Measurements from ENCODE around the gene CACNA1D.

CACNA1D gene

GRCh38 chr3:53602866-53603265, 108.5 kb downstream of the CACNA1D start:
- no peaks in the 10 kb centered on the region for H3K36me3 ChIP-seq (ENCODE audit: control insufficient read depth in 2 of 2, insufficient read depth in 2 of 2, low read length in 2 of 2)
- H3K4me3 ChIP-seq (ENCODE audit: low read length in 2 of 2): no peak overlapping the region
- H3K4me1 ChIP-seq (ENCODE audit: control insufficient read depth in 2 of 2, insufficient read depth in 2 of 2, low read length in 2 of 2): no peaks in the 10 kb centered on the region
- no peak overlapping the region for H3K27ac ChIP-seq (ENCODE audit: low read depth in 2 of 2, low read length in 2 of 2)
- H3K27me3 ChIP-seq (ENCODE audit: control insufficient read depth in 2 of 2, insufficient read depth in 2 of 2, low read length in 2 of 2): no peaks in the 10 kb centered on the region
- H3K9ac ChIP-seq (ENCODE audit: low read depth in 1 of 2, low read length in 2 of 2): no peak overlapping the region
- peaks cover 0 to 3% of the 10 kb centered on the region in 2 donors for H3K9me3 ChIP-seq (ENCODE audit: control insufficient read depth in 2 of 2, low read length in 2 of 2)

DNA sequence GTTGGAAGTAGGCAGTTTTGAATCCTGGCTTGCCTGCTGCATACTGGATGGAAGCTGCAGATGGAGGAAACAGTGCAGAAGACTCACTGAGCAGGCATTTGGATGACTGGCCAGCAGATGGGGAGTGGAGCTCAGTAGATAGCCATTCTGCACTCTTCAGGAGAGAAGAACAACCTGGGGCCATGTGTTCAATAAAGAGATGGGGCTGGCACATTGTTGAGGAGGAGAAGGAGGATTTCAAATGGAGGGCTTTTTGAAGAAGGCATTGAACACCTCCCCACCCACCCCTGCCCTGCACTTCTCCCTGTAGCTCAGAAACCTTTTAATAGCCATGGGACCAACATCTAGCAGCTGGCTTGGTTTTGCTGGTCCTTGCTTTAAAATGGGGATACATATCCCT, 109.8 kb downstream of the CACNA1D start:
- Histone ChIP-seq H3K9me3 (ENCODE audit: control insufficient read depth in 2 of 2, low read length in 2 of 2) (peaks cover 0 to 5% of the 10 kb centered on the region in 2 donors), H3K27ac (ENCODE audit: low read depth in 2 of 2, low read length in 2 of 2) (no peak overlapping the region), H3K36me3 (ENCODE audit: control insufficient read depth in 2 of 2, insufficient read depth in 2 of 2, low read length in 2 of 2) (no peaks in the 10 kb centered on the region), H3K4me1 (ENCODE audit: control insufficient read depth in 2 of 2, insufficient read depth in 2 of 2, low read length in 2 of 2) (no peaks in the 10 kb centered on the region), H3K9ac (ENCODE audit: low read depth in 1 of 2, low read length in 2 of 2) (no peak overlapping the region), H3K27me3 (ENCODE audit: control insufficient read depth in 2 of 2, insufficient read depth in 2 of 2, low read length in 2 of 2) (no peaks in the 10 kb centered on the region), H3K4me3 (ENCODE audit: low read length in 2 of 2) (no peak overlapping the region)

- Histone ChIP-seq H3K4me3 (ENCODE audit: low read length in 2 of 2) (no peak overlapping the region), H3K36me3 (ENCODE audit: control insufficient read depth in 2 of 2, insufficient read depth in 2 of 2, low read length in 2 of 2) (no peaks in the 10 kb centered on the region), H3K9ac (ENCODE audit: low read depth in 1 of 2, low read length in 2 of 2) (no peak overlapping the region), H3K27me3 (ENCODE audit: control insufficient read depth in 2 of 2, insufficient read depth in 2 of 2, low read length in 2 of 2) (no peaks in the 10 kb centered on the region), H3K9me3 (ENCODE audit: control insufficient read depth in 2 of 2, low read length in 2 of 2) (peaks cover 0 to 5% of the 10 kb centered on the region in 2 donors), H3K27ac (ENCODE audit: low read depth in 2 of 2, low read length in 2 of 2) (no peak overlapping the region), H3K4me1 (ENCODE audit: control insufficient read depth in 2 of 2, insufficient read depth in 2 of 2, low read length in 2 of 2) (no peaks in the 10 kb centered on the region)
Measured at GRCh38 chr3:53606793-53607192, 112.4 kb downstream of the CACNA1D start.

GRCh38 chr3:53612508-53612907, 118.1 kb downstream of the CACNA1D start:
- Histone ChIP-seq H3K27ac (ENCODE audit: low read depth in 2 of 2, low read length in 2 of 2) (no peak overlapping the region), H3K4me1 (ENCODE audit: control insufficient read depth in 2 of 2, insufficient read depth in 2 of 2, low read length in 2 of 2) (peaks cover 2 to 10% of the 10 kb centered on the region in 2 donors), H3K36me3 (ENCODE audit: control insufficient read depth in 2 of 2, insufficient read depth in 2 of 2, low read length in 2 of 2) (no peaks in the 10 kb centered on the region), H3K4me3 (ENCODE audit: low read length in 2 of 2) (no peak overlapping the region), H3K9me3 (ENCODE audit: control insufficient read depth in 2 of 2, low read length in 2 of 2) (peaks cover 0 to 2% of the 10 kb centered on the region in 2 donors), H3K9ac (ENCODE audit: low read depth in 1 of 2, low read length in 2 of 2) (no peak overlapping the region), H3K27me3 (ENCODE audit: control insufficient read depth in 2 of 2, insufficient read depth in 2 of 2, low read length in 2 of 2) (no peaks in the 10 kb centered on the region)

- Histone ChIP-seq H3K27me3 (ENCODE audit: control insufficient read depth in 2 of 2, insufficient read depth in 2 of 2, low read length in 2 of 2) (no peaks in the 10 kb centered on the region), H3K4me1 (ENCODE audit: control insufficient read depth in 2 of 2, insufficient read depth in 2 of 2, low read length in 2 of 2) (peaks cover 8 to 16% of the 10 kb centered on the region in 2 donors), H3K4me3 (ENCODE audit: low read length in 2 of 2) (no peak overlapping the region), H3K27ac (ENCODE audit: low read depth in 2 of 2, low read length in 2 of 2) (no peak overlapping the region), H3K36me3 (ENCODE audit: control insufficient read depth in 2 of 2, insufficient read depth in 2 of 2, low read length in 2 of 2) (no peaks in the 10 kb centered on the region), H3K9me3 (ENCODE audit: control insufficient read depth in 2 of 2, low read length in 2 of 2) (peaks cover 0 to 2% of the 10 kb centered on the region in 2 donors), H3K9ac (ENCODE audit: low read depth in 1 of 2, low read length in 2 of 2) (no peak overlapping the region)
Measured at GRCh38 chr3:53613125-53613524, 118.7 kb downstream of the CACNA1D start.

DNA sequence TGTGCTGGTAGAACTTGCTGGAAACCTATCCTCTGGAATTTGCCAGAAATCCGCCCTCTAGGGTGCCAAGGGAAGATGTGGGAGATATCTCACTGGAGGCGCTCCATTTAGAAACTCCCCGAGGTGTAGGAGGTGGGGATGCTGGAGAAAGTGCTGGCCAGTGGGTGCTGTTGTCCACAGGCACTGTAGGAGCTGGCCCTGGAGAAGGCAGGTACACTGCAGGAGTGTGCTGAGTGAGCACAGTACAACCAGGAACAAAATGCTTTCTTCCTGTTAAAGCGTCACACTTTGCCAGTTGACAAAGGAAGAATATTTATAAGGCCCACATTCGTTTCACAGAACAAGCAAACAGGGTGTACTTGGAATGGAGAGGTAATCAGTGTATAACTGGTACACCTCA, 119.9 kb downstream of the CACNA1D start:
- Histone ChIP-seq H3K27me3 (ENCODE audit: control insufficient read depth in 2 of 2, insufficient read depth in 2 of 2, low read length in 2 of 2) (no peaks in the 10 kb centered on the region), H3K4me1 (ENCODE audit: control insufficient read depth in 2 of 2, insufficient read depth in 2 of 2, low read length in 2 of 2) (peaks cover 14 to 24% of the 10 kb centered on the region in 2 donors), H3K36me3 (ENCODE audit: control insufficient read depth in 2 of 2, insufficient read depth in 2 of 2, low read length in 2 of 2) (no peaks in the 10 kb centered on the region), H3K9me3 (ENCODE audit: control insufficient read depth in 2 of 2, low read length in 2 of 2) (no peaks in the 10 kb centered on the region), H3K4me3 (ENCODE audit: low read length in 2 of 2) (no peak overlapping the region), H3K27ac (ENCODE audit: low read depth in 2 of 2, low read length in 2 of 2) (no peak overlapping the region), H3K9ac (ENCODE audit: low read depth in 1 of 2, low read length in 2 of 2) (no peak overlapping the region)

DNA sequence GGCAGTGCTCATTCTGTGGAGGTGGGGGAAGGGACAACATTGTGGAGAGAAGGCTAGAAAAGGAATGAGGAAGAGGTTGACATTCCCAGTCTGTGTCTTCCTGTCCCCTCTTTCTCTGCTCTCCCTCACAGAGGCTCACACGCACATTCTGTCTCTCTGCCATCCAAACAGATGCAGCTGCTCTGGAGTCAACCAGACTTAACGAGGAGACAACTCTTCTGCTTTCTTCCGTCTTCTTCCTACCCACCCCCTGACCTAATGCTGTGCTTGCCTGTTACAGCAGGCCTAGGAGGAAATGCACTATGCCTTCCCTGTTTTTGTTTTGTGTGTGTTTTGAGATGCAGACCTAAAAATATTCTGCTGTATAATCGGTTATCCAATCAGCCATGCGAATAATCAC, 121.9 kb downstream of the CACNA1D start:
- Histone ChIP-seq H3K36me3 (ENCODE audit: control insufficient read depth in 2 of 2, insufficient read depth in 2 of 2, low read length in 2 of 2) (no peaks in the 10 kb centered on the region), H3K4me3 (ENCODE audit: low read length in 2 of 2) (no peak overlapping the region), H3K9me3 (ENCODE audit: control insufficient read depth in 2 of 2, low read length in 2 of 2) (no peaks in the 10 kb centered on the region), H3K27ac (ENCODE audit: low read depth in 2 of 2, low read length in 2 of 2) (no peak overlapping the region), H3K4me1 (ENCODE audit: control insufficient read depth in 2 of 2, insufficient read depth in 2 of 2, low read length in 2 of 2) (peaks cover 14 to 24% of the 10 kb centered on the region in 2 donors), H3K9ac (ENCODE audit: low read depth in 1 of 2, low read length in 2 of 2) (no peak overlapping the region), H3K27me3 (ENCODE audit: control insufficient read depth in 2 of 2, insufficient read depth in 2 of 2, low read length in 2 of 2) (no peaks in the 10 kb centered on the region)

DNA sequence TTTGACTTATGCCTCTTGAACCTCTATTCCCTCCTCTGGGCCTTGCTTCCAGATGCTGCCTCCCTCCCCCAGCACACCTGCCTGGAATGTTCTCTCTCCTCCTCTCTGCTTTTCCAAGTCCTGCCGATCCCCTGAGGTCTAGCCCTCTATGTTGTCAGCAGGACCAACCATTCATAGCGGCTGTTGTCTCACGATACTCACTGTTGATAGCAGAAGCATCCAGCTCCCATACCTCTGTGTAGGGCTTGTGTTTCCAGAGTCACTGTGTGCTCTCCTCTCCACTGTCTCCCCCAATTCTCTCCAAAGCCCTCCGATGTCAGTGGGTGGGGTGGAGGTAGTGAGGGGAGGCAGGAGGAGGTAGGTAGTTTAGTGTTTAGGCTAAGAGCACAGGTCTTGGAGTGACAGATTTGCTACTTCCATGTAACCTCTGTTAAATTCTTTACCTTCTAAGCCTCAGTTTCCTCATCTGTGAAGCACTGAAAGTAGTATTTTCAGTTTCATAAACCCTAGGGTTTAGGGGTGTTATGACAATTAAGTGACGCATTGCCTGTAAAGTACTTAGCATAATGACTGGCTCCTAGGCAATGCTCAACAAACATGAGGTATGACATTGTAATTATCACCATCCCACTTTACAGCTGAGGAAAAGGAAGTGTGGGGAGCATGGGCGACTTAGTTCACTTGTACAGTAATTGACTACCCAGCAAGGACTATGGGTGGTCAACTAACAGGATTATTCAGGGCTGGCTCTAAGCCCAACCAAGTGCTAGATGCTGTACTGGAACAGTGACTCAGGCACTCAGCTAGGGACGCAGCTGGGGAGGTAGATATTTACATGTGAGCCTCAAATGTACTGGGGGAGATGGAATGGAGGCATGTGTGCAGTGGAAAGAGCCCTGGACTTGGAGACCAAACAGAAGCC, 122.8 kb downstream of the CACNA1D start:
- Histone ChIP-seq H3K4me1 (ENCODE audit: control insufficient read depth in 2 of 2, insufficient read depth in 2 of 2, low read length in 2 of 2) (peaks cover 14 to 24% of the 10 kb centered on the region in 2 donors), H3K9ac (ENCODE audit: low read depth in 1 of 2, low read length in 2 of 2) (no peak overlapping the region), H3K27ac (ENCODE audit: low read depth in 2 of 2, low read length in 2 of 2) (no peak overlapping the region), H3K36me3 (ENCODE audit: control insufficient read depth in 2 of 2, insufficient read depth in 2 of 2, low read length in 2 of 2) (no peaks in the 10 kb centered on the region), H3K4me3 (ENCODE audit: low read length in 2 of 2) (no peak overlapping the region), H3K27me3 (ENCODE audit: control insufficient read depth in 2 of 2, insufficient read depth in 2 of 2, low read length in 2 of 2) (no peaks in the 10 kb centered on the region), H3K9me3 (ENCODE audit: control insufficient read depth in 2 of 2, low read length in 2 of 2) (no peaks in the 10 kb centered on the region)

GRCh38 chr3:53617893-53618523, 123.6 kb downstream of the CACNA1D start:
- H3K27ac ChIP-seq (ENCODE audit: low read depth in 2 of 2, low read length in 2 of 2): peak overlapping the region in 1 of 2 donors; percentile 48
- H3K4me3 ChIP-seq (ENCODE audit: low read length in 2 of 2): no peak overlapping the region
- H3K9ac ChIP-seq (ENCODE audit: low read depth in 1 of 2, low read length in 2 of 2): peak overlapping the region in 1 of 2 donors; percentile 41
- H3K36me3 ChIP-seq (ENCODE audit: control insufficient read depth in 2 of 2, insufficient read depth in 2 of 2, low read length in 2 of 2): no peaks in the 10 kb centered on the region
- no peaks in the 10 kb centered on the region for H3K27me3 ChIP-seq (ENCODE audit: control insufficient read depth in 2 of 2, insufficient read depth in 2 of 2, low read length in 2 of 2)
- peaks cover 14 to 24% of the 10 kb centered on the region in 2 donors for H3K4me1 ChIP-seq (ENCODE audit: control insufficient read depth in 2 of 2, insufficient read depth in 2 of 2, low read length in 2 of 2)
- H3K9me3 ChIP-seq (ENCODE audit: control insufficient read depth in 2 of 2, low read length in 2 of 2): no peaks in the 10 kb centered on the region

DNA sequence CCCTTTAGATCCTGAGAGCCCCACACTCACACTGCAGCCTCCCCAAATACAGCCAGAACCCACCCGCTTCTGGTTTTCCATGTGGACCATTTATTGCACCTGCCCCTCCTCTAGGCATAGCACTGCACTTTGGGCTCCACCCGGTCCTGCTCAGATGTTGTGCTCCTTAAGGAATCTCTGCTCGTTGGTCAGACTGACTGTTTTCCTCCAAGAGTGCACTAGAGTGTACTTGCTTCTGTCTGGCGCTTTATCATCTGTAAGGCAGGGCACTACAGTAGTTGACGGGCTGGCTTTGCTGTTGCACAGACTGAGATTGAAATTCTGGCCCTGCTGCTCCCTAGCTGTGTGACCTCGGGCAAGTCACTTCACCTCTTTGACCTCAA, 124.1 kb downstream of the CACNA1D start:
- Histone ChIP-seq H3K27ac (ENCODE audit: low read depth in 2 of 2, low read length in 2 of 2) (peak overlapping the region in 1 of 2 donors; percentile 48), H3K9ac (ENCODE audit: low read depth in 1 of 2, low read length in 2 of 2) (peak overlapping the region in 1 of 2 donors; percentile 41), H3K36me3 (ENCODE audit: control insufficient read depth in 2 of 2, insufficient read depth in 2 of 2, low read length in 2 of 2) (no peaks in the 10 kb centered on the region), H3K4me1 (ENCODE audit: control insufficient read depth in 2 of 2, insufficient read depth in 2 of 2, low read length in 2 of 2) (peaks cover 14 to 24% of the 10 kb centered on the region in 2 donors), H3K9me3 (ENCODE audit: control insufficient read depth in 2 of 2, low read length in 2 of 2) (no peaks in the 10 kb centered on the region), H3K4me3 (ENCODE audit: low read length in 2 of 2) (no peak overlapping the region), H3K27me3 (ENCODE audit: control insufficient read depth in 2 of 2, insufficient read depth in 2 of 2, low read length in 2 of 2) (no peaks in the 10 kb centered on the region)
